Endodermal cell (in vitro differentiated cells): ENCODE measurements around the gene CTCFL. TPM values are rescaled to one million over a fixed set of nuclear protein-coding genes. Genes with fewer than 3 reads are reported as not detected.

Experiments used
- DNase-seq: peaks from one replicate; pipeline ENCODE4 v3.0.0-alpha.2; 2017
- H3K27ac ChIP-seq: 2 replicates; pipeline ENCODE4 v1.5.1; 2013; ENCODE audit warnings: mild to moderate bottlenecking, low read depth, low read length, moderate library complexity
- H3K27me3 ChIP-seq: 2 replicates; pipeline ENCODE4 v1.6.1; 2013; ENCODE audit warnings: mild to moderate bottlenecking, low read length, moderate library complexity; ENCODE audit not compliant: insufficient read depth, control insufficient read depth, poor library complexity, severe bottlenecking
- H3K36me3 ChIP-seq: 2 replicates; pipeline ENCODE4 v1.7.0; 2013; ENCODE audit warnings: mild to moderate bottlenecking, low read length, moderate library complexity; ENCODE audit not compliant: control insufficient read depth, insufficient read depth
- H3K4me1 ChIP-seq: one replicate; pipeline ENCODE4 v1.7.0; 2013; ENCODE audit warnings: low read length; ENCODE audit not compliant: control insufficient read depth, insufficient read depth
- H3K4me3 ChIP-seq: 2 replicates; pipeline ENCODE4 v1.5.1; 2013; ENCODE audit warnings: mild to moderate bottlenecking, low read length, moderate library complexity
- H3K9ac ChIP-seq: 2 replicates; pipeline ENCODE4 v1.6.1; 2013; ENCODE audit warnings: mild to moderate bottlenecking, low read length, moderate library complexity; ENCODE audit not compliant: poor library complexity, severe bottlenecking; ENCODE audit errors: extremely low read depth
- H3K9me3 ChIP-seq: 2 replicates; pipeline ENCODE4 v1.6.1; 2013; ENCODE audit warnings: mild to moderate bottlenecking, low read length, moderate library complexity; ENCODE audit not compliant: control insufficient read depth
- H3K27ac Mint-ChIP-seq: 2 replicates; pipeline ENCODE4 v1.8.0; 2020; ENCODE audit warnings: mixed read lengths
- H3K27me3 Mint-ChIP-seq: 2 replicates; pipeline ENCODE4 v1.8.0; 2021; ENCODE audit warnings: mild to moderate bottlenecking, mixed read lengths; ENCODE audit not compliant: insufficient read depth
- H3K36me3 Mint-ChIP-seq: 2 replicates; pipeline ENCODE4 v1.8.0; 2020; ENCODE audit warnings: low read depth, mixed read lengths
- H3K4me1 Mint-ChIP-seq: 2 replicates; pipeline ENCODE4 v1.8.0; 2020; ENCODE audit warnings: mixed read lengths
- H3K4me3 Mint-ChIP-seq: 2 replicates; pipeline ENCODE4 v1.8.0; 2020; ENCODE audit warnings: mild to moderate bottlenecking, moderate library complexity, mixed read lengths
- H3K9me3 Mint-ChIP-seq: 2 replicates; pipeline ENCODE4 v1.8.0; 2020; ENCODE audit warnings: mild to moderate bottlenecking, mixed read lengths
- WGBS, 2 experiments: methylation state at CpG; one replicate each; pipeline versions ENCODE4 v1.1.5 to v1.1.7; 2013; ENCODE audit warnings: missing lambda C conversion rate in 2 of 2, mixed read lengths in 1 of 2; ENCODE audit not compliant: insufficient coverage in 1 of 2, insufficient read length in 1 of 2; 5-methylcytosine and 5-hydroxymethylcytosine counted together
- total RNA-seq, 2 donors: library from RNA; stranded (reverse); fragmentation: NEBNext Ultra II Directional in 1 of 2; extraction: Animal tissue kit (Norgen Biotek cat#: 25700) in 1 of 2; gene quantifications; 2 replicates in 1 of 2; 3 replicates in 1 of 2; pipeline ENCODE4 v1.2.1, GENCODE V29; 2021
- TF ChIP-seq, protein P1 (sequence below): fragments of 200-600 bp; sonication (generic); conservative IDR thresholded peaks from 2 replicates; pipeline ENCODE4 v1.5.0; 2021; ENCODE audit warnings: antibody characterized with exemption, mild to moderate bottlenecking

Gene CTCFL
- total RNA-seq, 2 donors from 2014 or later = 0.33 to 1.4 TPM

DNA sequence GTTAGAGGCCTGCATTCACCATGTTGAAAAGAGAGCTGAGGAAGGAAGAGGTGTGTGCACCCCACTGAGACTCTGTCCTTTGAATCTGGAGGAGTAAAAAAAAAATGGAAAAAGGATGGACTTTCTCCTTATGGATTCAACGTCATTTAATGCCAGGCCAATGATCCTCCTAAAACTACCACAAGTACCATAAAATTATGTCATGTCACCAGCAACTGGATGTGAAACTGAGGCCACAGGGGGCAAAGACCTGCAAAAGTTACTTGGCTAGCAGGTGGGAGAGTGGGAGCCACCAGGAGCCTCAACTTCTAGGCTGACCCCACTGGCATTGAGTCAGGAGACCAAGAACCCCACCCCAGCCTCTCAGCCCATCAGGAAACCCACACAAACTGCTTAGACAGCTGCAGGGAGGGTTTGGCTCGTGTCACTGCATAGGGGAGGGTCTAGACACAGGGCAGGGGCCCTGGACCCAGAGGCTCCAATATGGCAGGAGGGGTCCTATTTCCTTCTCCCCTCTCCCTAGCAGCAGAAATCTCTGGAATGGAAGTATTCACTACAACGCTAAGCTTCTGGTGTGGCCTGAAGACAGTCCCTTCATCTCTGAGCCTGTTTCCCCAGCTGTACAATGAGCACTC lies 47.0 kb upstream of the CTCFL start:
- Mint-ChIP-seq H3K36me3 (no peaks in the 10 kb centered on the region), H3K9me3 (no peaks in the 10 kb centered on the region), H3K27me3 (peaks cover 3% of the 10 kb centered on the region), H3K27ac (no peak overlapping the region), H3K4me3 (no peak overlapping the region), H3K4me1 (peaks cover 3% of the 10 kb centered on the region)
- no peak for DNase-seq
- 85 to 89% methylated on average over 2 to 3 of the region's 3 CpGs for WGBS, 2 experiments
- no peaks in the 10 kb centered on the region for H3K9me3 ChIP-seq
- no peaks in the 10 kb centered on the region for H3K4me1 ChIP-seq
- H3K36me3 ChIP-seq = no peaks in the 10 kb centered on the region
- no peak overlapping the region for H3K9ac ChIP-seq
- TF ChIP-seq, protein P1, sequence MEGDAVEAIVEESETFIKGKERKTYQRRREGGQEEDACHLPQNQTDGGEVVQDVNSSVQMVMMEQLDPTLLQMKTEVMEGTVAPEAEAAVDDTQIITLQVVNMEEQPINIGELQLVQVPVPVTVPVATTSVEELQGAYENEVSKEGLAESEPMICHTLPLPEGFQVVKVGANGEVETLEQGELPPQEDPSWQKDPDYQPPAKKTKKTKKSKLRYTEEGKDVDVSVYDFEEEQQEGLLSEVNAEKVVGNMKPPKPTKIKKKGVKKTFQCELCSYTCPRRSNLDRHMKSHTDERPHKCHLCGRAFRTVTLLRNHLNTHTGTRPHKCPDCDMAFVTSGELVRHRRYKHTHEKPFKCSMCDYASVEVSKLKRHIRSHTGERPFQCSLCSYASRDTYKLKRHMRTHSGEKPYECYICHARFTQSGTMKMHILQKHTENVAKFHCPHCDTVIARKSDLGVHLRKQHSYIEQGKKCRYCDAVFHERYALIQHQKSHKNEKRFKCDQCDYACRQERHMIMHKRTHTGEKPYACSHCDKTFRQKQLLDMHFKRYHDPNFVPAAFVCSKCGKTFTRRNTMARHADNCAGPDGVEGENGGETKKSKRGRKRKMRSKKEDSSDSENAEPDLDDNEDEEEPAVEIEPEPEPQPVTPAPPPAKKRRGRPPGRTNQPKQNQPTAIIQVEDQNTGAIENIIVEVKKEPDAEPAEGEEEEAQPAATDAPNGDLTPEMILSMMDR = no peak
- no peaks in the 10 kb centered on the region for H3K27me3 ChIP-seq
- H3K27ac ChIP-seq = no peak overlapping the region
- no peak overlapping the region for H3K4me3 ChIP-seq

DNA sequence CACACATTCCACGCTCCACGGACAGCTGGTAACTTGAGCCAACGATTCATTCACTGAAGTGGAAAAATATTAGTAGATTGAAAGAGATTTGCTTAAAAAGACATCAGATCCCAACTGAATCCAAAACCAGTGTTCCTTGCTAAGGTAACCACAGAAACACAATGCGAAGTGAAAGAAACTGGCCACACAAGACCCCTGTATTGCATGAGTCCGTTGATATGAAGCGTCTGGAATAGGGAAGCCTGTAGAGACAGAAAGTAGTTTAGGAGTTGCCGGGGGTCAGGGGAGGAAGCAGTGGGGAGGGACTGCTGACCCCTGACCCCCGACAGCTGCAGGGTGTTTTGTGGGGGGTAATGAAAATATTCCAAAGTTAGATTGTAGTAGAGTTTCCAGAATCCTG lies 46.0 kb upstream of the CTCFL start:
- Mint-ChIP-seq H3K4me3 (no peak overlapping the region), H3K4me1 (peaks cover 3% of the 10 kb centered on the region), H3K27me3 (peaks cover 3% of the 10 kb centered on the region), H3K36me3 (no peaks in the 10 kb centered on the region), H3K27ac (no peak overlapping the region), H3K9me3 (no peaks in the 10 kb centered on the region)
- Histone ChIP-seq H3K36me3 (no peaks in the 10 kb centered on the region), H3K9ac (no peak overlapping the region), H3K9me3 (no peaks in the 10 kb centered on the region), H3K27me3 (no peaks in the 10 kb centered on the region), H3K27ac (no peak overlapping the region), H3K4me1 (no peaks in the 10 kb centered on the region), H3K4me3 (no peak overlapping the region)
- DNase-seq = no peak
- TF ChIP-seq, protein P1 = no peak
- WGBS, 2 experiments = 92 to 96% methylated on average over 5 to 8 of the region's 8 CpGs

DNA sequence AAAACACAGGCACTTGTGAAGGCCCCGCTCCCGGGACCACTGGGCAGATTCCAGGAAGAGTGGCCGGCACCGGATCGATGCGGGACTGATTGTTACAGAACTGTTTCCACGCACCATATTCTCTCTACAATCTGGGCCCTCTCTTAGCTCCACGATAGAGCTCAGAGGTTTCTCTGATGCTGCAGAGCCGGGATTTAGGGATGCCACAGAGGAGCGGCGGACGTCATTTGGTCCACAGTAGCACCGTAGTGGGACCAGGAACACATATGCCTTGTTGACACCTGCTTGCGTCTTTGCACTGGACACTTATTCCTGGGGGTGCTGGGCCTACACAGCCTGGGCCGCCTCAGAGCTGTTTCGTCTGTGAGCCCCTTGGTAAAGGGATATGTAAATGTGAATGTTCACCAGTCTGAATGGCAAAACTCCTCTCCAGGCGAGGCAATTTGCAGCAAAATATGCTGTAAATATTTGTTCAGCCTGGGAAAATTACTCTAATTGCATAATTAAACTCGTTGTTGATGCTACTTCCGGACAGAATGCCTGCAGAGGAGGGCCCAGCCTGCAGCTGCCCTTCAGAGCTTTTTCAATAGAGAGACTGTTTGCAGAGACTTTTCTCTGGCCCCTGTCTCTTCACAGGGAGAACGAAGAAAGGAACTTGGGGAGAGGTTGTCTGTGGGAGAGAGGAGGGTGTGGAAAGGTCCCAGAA lies 45.4 kb upstream of the CTCFL start:
- Mint-ChIP-seq H3K4me1 (peaks cover 3% of the 10 kb centered on the region), H3K27ac (no peak overlapping the region), H3K4me3 (no peak overlapping the region), H3K36me3 (no peaks in the 10 kb centered on the region), H3K9me3 (no peaks in the 10 kb centered on the region), H3K27me3 (peaks cover 3% of the 10 kb centered on the region)
- H3K4me1 ChIP-seq = no peaks in the 10 kb centered on the region
- H3K9me3 ChIP-seq = no peaks in the 10 kb centered on the region
- H3K4me3 ChIP-seq = no peak overlapping the region
- TF ChIP-seq, protein P1 = no peak
- no peaks in the 10 kb centered on the region for H3K36me3 ChIP-seq
- no peaks in the 10 kb centered on the region for H3K27me3 ChIP-seq
- H3K9ac ChIP-seq = no peak overlapping the region
- DNase-seq = no peak
- WGBS, 2 experiments = 83 to 88% methylated on average over 12 to 20 of the region's 20 CpGs
- H3K27ac ChIP-seq = no peak overlapping the region
